Measurements from ENCODE around the gene TIGD2.
"Not testable (repeated sequence)": the region's sequence is repeated elsewhere in the genome, so short reads cannot be mapped to it uniquely, and the experiment has no call there.

Gene TIGD2

DNA sequence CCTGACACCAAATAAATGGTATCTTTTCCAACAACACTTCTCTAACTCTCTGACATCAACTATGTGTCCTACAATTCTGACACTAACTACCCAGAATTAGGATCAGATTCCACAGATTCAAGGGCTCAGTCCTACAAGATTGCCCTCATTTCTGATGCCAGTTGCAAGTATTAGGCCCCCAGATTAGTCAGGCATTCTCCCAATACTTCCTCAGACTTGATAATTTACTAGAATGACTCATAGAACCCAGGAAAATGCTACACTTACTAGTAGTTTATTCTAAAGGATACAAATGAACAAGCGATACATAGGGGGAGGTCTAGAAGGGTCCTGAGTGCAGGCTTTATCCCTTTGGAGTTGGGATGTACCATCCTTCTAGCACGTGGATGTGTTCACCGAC, 8.5 kb downstream of the TIGD2 start:
- DNase-seq (ENCODE audit: low read depth) = peak; percentile 47

DNA sequence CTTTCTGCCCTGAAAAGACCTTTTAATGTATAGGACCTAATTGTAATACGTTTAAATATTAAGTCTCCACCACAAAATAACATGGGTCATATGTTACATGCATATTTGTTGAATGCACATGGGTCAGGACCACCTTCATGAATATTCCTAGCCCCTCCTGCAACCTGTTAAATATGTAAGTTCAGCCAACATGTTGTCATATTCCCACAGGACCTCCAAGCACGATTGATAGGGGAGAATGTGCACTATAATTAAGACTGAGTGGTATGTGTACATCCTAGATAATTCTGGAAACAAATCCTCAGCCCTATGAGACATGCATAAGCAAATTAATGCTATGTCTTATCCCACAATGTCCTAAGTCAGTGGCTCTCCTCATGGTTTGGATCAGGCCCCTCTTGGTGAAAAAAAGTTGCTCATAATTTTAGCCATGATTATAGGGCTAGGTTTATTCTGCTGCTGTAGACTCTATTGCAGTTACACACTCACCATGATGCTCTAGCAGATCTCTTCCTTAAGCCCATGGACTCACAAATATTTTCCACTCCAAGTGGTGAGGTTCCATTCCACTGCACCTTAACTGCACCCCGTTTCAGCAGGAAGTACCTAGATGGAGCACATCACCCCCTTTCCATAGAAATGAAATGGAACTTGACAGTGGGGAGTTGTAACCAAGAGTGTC, 10.2 kb downstream of the TIGD2 start:
- DNase-seq (ENCODE audit: low read depth) = no peak

DNA sequence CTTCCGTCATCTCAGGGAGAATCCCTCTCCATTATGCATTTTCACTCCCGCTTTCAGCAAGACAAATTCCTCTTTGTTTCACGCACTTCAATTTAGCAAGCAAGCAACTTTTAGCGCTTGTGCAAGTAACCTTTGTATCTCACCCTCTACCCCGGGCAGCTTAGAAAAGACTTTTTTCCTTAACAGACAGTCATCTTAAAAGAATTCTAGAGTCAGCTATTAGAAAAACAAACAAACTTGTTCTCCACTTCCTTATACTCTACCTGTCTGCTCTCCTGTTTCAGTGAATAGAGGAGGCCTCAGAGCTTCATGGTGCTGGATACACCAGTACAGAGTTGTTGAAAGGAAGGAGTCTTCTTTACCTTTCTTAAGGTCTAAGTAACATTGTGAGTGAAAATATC, 12.1 kb downstream of the TIGD2 start:
- peak; percentile 84 for DNase-seq (ENCODE audit: low read depth)

DNA sequence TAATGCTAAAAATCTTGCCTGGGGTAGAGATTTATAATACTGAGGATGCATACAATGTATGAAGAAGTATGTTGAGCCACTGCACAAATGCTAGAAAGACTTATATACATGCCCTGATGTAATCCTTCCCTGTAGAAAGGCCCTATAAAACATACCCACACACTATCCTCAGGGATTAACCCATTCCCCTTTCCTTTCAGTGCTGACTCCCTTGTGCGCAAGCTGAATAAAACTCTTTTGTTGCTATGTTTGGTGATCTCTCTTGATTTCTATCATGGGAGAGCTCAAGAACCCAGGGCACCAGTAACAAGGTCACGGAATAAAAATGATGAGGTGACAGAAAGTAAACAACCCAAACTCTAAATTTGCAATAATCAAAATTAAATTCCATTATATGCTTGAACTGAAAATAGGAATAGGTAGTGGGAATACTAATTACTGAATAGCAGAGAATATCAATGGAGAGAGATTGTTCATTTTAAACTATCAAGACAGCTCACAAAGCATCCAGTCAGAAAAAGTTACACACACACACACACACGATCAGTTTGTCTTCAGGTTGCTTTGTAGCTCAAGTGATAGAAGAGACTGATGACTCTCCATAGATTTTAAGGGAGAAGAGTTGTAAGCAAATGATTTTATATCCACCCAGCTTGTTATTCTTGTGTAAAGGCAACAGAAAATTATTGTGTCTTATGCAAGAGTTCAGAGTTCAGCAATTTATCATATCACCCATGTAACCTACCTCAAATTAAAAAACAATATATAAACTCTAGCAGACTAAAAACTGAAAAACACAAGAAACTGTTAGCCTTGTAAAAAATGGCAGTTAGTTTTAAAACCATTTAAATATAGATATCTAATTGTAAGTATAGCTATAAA, 14.8 kb downstream of the TIGD2 start:
- no peak for DNase-seq (ENCODE audit: low read depth)

DNA sequence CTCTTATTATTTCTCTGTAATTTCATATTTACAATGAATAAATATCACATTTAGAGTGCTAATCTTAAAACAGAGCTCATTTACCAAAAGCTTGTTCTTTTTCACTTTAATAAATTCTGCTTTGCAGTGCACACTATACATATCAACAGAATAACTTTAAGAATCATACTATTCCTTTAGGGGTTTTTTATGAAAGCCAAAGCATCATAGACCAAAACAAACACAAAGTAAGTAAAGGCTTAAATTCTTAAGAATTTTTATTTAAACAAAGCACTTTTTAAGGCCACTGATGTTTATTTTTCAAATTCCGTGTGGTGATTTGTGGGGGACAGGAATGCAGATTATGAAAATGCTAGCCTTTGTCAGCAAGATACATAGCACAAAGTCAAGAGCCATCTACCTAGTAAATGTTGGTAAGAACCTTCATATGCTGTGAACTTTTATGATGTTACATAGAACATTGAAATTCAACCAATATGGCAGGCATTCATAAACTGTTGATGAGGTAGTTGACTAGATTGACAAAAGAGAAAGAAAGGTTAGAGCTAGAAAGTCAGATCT, 17.8 kb downstream of the TIGD2 start:
- DNase-seq (ENCODE audit: low read depth) = peak; percentile 82

DNA sequence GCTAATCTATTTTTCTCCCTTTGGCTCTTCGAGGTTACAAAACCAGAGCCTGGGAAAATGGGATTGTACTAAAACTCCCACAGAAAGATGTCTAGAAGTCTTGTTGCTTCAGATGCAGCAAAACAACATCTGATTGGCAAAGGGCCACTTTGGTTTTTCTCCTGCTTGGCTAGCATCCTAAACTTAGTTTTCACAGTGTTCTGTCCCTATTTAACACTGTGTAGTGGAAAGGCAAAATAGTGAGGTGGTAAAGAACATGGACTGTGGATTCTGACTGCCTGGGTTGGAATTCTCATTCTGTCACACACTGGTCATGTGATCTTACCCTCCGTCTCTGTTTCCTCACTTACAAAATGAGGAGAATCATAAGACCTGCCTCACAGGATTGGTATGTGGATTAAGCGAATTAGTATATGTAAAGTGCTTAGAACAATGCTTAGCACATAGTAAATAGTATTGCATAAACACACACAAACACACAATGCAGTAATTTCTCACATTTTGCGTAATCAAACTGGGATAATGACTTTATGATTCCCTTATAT, 23.5 kb downstream of the TIGD2 start:
- DNase-seq (ENCODE audit: low read depth) = peak; percentile 99

DNA sequence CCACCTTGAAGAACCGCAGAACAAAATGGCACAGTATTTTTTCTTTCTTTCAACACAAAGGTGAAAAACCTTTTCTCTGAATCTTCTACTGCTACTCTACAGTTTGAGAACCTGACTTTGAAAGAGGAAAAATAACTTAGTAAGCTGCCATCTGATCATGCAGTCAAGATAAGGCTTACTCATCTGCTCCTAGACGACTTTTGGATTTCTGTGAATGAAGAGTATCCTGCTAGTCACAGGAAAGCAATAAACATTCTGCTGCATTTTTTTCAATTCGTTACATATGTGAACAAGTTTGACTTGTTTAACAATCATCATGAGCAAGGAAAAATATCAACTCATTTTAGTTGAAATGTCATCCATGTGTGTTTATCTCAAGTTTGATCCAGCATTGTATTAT, 25.2 kb downstream of the TIGD2 start:
- peak; percentile 89 for DNase-seq (ENCODE audit: low read depth)

DNA sequence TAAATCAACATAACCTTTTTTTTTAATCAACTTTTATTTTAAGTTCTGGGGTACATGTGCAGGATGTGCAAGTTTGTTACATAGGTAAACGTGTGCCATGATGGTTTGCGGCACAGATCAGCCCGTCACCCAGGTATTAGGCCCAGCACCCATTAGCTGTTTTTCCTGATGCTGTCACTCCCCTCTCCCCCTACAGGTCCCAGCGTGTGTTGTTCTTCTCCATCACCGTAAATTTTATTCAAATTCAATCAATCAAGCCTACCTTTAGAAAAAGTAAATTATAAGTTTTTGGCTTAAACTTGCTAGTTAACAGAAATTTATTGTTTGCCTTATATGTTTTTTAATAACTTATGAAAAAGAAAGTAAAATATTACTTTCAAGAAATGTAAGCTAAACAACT, 25.9 kb downstream of the TIGD2 start:
- no peak for DNase-seq (ENCODE audit: low read depth)

DNA sequence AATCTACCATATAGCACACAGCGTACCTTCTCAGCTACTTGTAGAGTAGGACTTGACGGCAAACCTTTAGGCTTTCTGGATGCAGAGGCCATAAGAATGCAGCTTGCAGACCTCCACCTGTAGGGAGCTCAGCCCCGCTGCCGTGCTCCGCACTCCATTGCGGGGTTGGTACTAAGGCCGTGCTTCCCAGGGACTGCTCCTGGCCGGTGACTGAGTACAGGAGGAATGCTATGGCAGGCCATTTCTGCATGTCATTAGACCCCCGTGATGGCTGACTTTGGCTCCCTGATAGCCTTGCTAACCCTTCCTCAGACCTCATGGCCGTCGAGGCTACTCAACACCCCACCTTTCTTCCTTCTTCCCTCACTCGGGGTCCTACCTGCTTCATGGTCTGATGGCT, 26.4 kb downstream of the TIGD2 start:
- DNase-seq (ENCODE audit: low read depth) = no peak

DNA sequence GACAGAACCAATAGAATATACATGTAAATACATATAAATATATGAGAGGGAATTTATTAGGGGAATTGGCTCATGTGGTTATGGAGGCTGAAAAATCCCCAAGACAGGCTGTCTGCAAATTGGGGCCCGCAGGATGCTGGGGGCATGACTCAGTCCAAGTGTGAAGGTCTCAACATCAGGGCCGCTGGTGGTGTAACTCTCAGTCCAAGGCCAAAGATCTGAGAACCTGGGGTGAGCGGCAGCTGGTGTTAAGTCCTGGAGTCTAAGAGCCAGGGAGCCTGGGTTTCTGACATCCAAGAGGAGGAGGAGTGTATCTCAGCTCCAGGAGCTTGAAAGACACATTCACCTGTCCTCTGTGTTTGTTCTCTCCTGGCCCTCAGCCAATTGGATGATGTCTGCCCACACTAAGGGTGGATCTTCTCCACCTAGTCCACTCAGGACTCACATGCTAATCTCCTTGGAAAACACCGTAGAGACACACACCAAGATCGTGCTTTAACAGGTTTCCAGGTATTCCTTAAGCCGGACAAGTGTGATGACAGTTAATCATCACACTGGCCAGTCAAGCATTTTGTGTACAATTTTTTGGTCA, 28.9 kb downstream of the TIGD2 start:
- DNase-seq (ENCODE audit: low read depth) = peak; percentile 77

DNA sequence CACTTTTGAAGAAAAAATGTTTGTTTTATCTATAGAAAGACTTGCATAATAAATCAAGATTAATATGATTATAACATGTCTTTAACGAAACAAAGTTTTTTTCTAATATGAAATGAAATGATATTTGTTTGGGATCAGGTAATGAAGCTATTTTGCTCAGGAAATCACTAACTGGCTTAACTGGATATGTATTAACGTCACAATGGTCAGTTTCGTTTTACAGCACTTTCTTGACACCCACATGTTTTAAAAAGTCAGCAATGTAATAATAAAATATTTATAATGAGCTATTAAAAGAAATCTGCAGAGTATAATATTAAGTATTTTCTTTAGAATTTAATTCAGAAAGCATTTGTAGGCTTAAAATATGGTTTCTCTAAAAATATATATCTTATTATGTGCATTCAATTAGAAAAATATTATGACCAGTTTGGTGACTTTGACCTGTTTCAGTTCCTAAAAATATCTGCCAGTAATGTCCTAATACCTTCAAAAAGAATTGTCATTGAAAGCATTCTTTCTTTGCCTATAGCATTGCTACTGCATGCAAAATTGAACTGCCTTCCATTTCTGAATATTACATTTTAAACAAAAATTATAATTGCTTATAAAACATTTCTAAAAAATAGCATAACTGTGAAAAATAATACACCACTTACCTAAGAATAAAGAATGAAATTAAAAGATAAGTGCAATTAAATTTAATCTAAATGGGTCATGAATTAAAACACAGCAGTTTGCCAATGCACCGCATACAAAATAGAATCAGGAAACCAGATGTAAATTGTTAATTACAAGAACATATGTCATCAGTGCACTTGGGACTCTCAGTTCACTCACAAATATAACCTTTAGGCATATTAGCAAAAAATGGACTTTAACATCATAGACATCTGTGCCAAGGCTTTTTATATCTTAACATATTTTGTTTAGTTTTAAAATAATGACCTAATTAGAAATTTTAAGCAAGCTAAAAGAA, 31.6 kb downstream of the TIGD2 start:
- no peak for DNase-seq (ENCODE audit: low read depth)

DNA sequence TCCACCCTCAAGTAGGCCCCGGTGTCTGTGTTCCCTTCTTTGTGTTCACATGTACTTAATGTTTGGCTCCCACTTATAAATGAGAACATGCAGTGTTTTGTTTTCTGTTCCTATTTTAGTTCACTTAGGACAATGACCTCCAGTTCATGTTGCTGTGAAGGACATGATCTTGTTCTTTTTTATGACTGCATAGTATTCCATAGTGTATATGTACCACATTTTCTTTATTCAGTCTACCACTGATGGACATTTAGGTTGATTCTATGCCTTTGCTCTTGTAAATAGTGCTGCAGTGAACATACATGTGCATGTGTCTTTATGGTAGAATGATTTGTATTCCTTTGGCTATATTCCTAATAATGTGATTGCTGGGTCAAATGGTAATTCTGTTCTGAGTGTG, 33.3 kb downstream of the TIGD2 start:
- not testable (repeated sequence) for DNase-seq (ENCODE audit: low read depth)

DNA sequence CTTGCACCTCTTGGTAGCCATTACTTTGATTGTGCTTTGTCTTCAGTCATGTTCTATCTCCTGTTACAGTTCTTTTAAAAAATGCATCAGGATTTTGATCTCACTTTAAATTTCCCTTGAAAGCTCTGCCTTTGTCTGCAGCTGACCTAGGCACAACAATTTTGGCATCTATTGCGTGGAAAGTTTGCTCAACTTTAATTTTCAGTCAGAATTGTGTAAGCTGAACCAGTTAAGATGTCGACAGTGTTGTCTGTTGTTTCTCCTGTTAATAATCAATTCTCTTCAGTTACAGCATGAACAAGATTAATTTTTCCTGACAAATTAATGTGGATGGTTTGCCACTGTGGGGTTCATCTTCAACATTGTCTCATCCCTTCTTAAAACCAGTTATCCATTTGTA, 34.9 kb downstream of the TIGD2 start:
- DNase-seq (ENCODE audit: low read depth) = no peak

DNA sequence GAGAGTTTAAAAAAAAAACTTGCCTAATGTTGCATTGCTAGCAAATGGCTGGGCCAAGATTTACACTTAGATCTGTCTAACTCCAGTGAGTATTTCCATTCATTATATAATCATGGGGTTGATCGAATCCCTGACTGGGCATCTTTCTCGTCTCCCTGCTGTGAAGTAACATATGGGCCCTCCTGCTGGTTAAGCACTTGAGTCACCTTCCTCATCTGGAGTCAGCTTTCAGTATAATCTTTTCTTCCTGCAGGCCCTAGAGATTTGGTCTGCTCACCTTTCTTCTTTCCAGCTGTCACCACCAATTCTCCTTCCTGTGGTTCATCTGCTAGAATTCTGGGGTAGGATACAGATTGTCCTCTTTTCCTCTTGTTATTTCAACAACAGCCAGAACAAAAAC, 41.6 kb downstream of the TIGD2 start:
- no peak for DNase-seq (ENCODE audit: low read depth)

DNA sequence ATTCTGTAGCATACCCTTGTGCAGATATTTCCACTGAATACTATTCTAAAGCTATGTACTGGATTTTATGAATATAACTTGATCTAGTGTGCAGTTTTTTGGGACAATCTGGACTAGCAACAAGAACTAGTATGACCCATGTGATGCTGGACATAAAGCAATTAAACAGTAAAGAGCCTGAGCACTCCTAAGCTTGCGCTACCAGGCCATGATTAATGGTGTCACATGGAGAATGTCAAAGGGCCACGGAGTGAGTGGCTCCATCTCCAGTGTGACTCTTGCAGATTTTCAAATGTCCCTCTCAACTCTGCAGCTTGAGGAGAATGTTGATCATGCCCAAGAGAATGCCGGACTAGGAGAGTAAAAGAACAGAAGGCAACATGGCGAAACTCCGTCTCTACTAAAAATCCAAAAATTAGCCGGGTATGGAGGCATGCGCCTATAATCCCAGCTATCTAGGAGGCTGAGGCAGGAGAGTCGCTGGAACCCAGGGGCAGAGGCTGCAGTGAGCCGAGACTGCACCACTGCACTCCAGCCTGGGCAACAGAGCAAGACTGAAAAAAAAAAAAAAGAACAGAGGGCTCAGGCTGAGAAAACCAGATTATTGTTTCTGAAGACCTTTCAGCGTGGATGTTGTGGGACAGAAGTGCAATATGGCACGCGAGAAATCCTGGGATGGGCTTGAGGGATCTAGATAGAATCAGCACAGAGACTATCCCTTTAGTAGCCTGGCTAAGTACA, 45.0 kb downstream of the TIGD2 start:
- no peak for DNase-seq (ENCODE audit: low read depth)

DNA sequence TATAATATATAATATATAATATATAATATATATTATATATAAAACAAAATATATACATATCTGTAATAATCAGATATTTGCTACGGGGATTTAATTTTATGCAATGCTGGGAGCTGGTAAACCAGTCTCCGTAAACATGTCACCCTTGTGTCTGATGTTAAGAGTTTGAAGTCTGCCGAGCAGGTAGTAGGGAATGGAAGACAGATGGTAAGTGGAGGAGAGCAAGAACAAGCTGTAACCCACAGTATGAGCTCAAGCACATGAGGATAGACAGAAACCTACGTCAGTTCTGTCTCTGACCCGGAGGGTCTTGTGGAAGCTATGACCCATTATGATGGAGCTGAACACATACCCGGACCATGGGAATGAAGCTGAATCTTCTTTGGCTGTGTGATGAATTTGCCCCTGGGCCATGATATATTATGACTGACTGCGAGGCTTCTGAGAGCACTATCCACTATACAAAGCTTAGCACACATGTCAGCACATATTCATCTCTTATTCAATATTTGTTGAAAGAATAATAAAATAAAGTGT, 46.2 kb downstream of the TIGD2 start:
- DNase-seq (ENCODE audit: low read depth) = no peak

DNA sequence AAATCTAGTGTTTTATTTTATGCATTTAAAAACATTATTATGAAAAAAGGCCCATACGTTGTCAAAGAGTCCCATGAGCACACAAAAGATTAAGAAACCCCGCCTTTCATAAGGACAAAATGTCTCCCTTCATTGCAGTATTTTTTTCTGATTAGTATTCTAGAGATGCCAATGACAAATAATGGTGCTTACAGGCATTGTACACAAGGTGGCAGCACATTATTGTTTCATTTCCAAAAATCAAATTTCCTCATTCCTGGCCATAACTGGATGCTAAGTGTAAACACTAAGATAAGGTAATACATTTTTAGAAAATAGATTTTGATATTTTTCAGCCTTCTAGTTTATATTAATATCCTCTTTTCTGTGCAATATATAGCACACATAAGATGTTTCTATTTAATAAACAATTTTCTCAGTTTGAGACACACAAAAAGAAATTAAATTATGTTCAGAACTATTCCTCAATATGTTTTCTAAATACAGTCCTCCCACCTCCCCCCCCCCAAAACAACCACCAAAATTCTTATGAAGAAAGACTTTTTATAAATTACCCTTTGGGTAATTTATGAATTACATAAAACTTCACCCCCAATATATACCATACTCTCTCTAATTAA, 47.7 kb downstream of the TIGD2 start:
- DNase-seq (ENCODE audit: low read depth) = peak; percentile 46

DNA sequence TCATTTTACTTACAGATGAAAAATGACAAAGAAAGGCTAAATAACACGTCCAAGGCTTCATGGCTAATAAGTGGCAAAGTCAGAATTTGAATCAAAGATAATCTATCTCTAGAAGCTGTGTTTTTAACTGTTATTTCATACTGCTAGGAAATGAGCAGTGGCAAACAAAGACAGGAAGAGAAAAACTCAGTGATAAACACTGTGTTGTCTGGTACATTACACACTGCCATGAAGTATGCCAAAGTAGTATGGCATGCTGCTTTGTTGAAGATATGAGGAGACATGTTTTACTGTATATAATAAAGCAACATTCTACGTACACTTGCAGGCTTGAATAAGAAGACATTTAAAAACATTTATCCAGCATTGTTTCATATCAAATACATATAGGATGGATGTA, 49.5 kb downstream of the TIGD2 start:
- DNase-seq (ENCODE audit: low read depth) = no peak

DNA sequence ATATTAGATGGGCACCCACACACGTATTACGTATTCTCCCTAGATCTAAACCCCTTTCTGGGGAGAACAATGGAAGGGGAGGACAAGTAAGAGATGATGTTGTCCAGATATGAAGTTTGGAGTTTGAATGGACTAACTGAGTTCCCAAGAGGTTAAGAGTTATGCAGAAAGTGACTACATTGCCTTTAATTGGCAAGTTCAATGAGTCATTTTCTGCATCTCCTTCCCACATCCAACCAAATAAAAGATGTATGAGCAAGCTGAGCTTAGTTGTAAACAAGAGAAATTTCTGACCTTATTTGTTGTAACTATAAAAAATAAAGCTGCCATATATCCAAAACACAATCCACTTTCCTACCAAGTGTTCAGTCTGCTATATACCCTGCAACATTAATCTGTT, 50.5 kb downstream of the TIGD2 start:
- DNase-seq (ENCODE audit: low read depth) = peak; percentile 48

DNA sequence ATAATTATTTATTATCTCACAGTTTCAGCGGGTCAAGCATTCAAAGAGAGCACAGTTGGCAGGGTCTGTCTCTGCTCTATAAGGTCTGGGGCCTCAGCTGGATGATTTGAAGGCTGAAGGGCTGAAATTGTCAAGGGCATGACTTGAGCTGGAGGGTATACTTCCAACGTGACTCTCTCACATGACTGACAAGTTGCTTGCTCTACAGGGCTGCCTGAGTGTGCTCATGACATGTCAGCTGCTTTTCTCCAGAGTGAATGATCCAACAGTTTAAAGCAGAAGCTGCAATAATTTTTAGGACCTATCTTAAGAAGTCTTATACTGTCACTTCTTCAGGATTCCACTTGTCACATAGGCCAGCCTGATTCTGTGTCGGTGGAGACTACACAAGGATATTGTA, 51.2 kb downstream of the TIGD2 start:
- no peak for DNase-seq (ENCODE audit: low read depth)

Data from amniotic epithelial cell (primary cell).